ENCODE measurements around the gene ALKAL2. TPM values are rescaled to one million over a fixed set of nuclear protein-coding genes. Genes with fewer than 3 reads are reported as not detected.

ALKAL2 gene
- total and polyA plus RNA-seq, 10 of the 15 experiments (the other 5 are each of a cell fraction or from before 2014, with no cell fraction given): 0.11 to 0.29 (median 0.11) TPM; not detected in 7

- DNase-seq (ENCODE audit: low read depth, low spot score) (no peak), ATAC-seq (no peak), FAIRE-seq (no peak)
- H3K79me2 ChIP-seq (ENCODE audit: control insufficient read depth, insufficient read depth, low read length): peaks cover 39% of the 10 kb centered on the region
- ChIA-PET RAD21 (ENCODE audit: unreplicated experiment) (interaction anchor here (1.2 kb wide), 1 partner anchor 11 kb away, joined by 3 read pairs; no protein-coding TSS in a partner anchor), SMC1A (ENCODE audit: uncharacterized antibody, unreplicated experiment) (interaction anchor here (0.6 to 1.7 kb wide), 4 partner anchors 12 to 96 kb away, joined by 3 to 5 read pairs (median 4); no protein-coding TSS in a partner anchor), CTCF (interaction anchor here (1.1 to 3.6 kb wide), 4 partner anchors 8 to 34 kb away, joined by 3 to 33 read pairs (median 4); no protein-coding TSS in a partner anchor), POLR2A (no interaction called here)
- H2AFZ ChIP-seq (ENCODE audit: control insufficient read depth, low read depth, low read length): no peak overlapping the region
- H3K9me3 ChIP-seq (replicated peaks; ENCODE audit: control insufficient read depth, insufficient read depth, low read length): no peaks in the 10 kb centered on the region
- H3K27me3 ChIP-seq (replicated peaks in 1 of 2; ENCODE audit: control insufficient read depth in 2 of 2, insufficient read depth in 2 of 2, low read length in 1 of 2): no peaks in the 10 kb centered on the region
- H3K4me3 ChIP-seq: no peak overlapping the region
- no peak overlapping the region for H3K4me2 ChIP-seq (ENCODE audit: control insufficient read depth, insufficient read depth)
- in situ Hi-C loops (cut with MboI): no loop called here
- peaks cover 18 to 27% of the 10 kb centered on the region in 2 experiments for H3K36me3 ChIP-seq (ENCODE audit: control insufficient read depth in 2 of 2, insufficient read depth in 2 of 2, low read length in 1 of 2)
- BruUV-seq (replicated peaks): no TSS peak
- H4K20me1 ChIP-seq (ENCODE audit: control insufficient read depth, insufficient read depth): peaks cover 4% of the 10 kb centered on the region; the same call in 1 of the 2 replicates
- no peak overlapping the region for H3K9ac ChIP-seq (ENCODE audit: control insufficient read depth, insufficient read depth, low read length)
- H3K27ac ChIP-seq (ENCODE audit: control insufficient read depth, insufficient read depth): no peak overlapping the region
- TF ChIP-seq SRF (IDR thresholded peaks at IDR 0.05; ENCODE audit: low read depth in 2 of 2, low read length in 2 of 2): no peak
- H3K4me1 ChIP-seq (ENCODE audit: control insufficient read depth, insufficient read depth, low read length): peaks cover 12% of the 10 kb centered on the region
- 77% methylated on average over 6 of the region's 6 CpGs for WGBS (ENCODE audit: insufficient coverage, insufficient replicate concordance, low lambda C conversion rate, missing lambda C conversion rate)
- intact Hi-C loops (cut with micrococcal nuclease; ENCODE audit: unreplicated experiment): no loop called here
Measured at GRCh38 chr2:273333-273732, 14.6 kb downstream of the ALKAL2 start.

- 99% methylated on average over 12 of the region's 12 CpGs for WGBS (ENCODE audit: insufficient coverage, insufficient replicate concordance, low lambda C conversion rate, missing lambda C conversion rate)
- H3K79me2 ChIP-seq (ENCODE audit: control insufficient read depth, insufficient read depth, low read length): peaks cover 53% of the 10 kb centered on the region
- FAIRE-seq (no peak), DNase-seq (ENCODE audit: low read depth, low spot score) (no peak), ATAC-seq (no peak)
- H4K20me1 ChIP-seq (ENCODE audit: control insufficient read depth, insufficient read depth): peaks cover 4% of the 10 kb centered on the region; the same call in 1 of the 2 replicates
- ChIA-PET POLR2A (interaction anchor here (1.0 kb wide), 1 partner anchor 78 kb away, joined by 3 read pairs; no protein-coding TSS in a partner anchor), SMC1A (ENCODE audit: uncharacterized antibody, unreplicated experiment) (interaction anchor here (1.1 to 1.3 kb wide), 2 partner anchors 14 to 15 kb away, joined by 3 to 4 read pairs; no protein-coding TSS in a partner anchor), RAD21 (ENCODE audit: unreplicated experiment) (no interaction called here), CTCF (interaction anchor here (1.5 kb wide), 1 partner anchor 25 kb away, joined by 8 read pairs; no protein-coding TSS in a partner anchor)
- no peaks in the 10 kb centered on the region for H3K27me3 ChIP-seq (replicated peaks in 1 of 2; ENCODE audit: control insufficient read depth in 2 of 2, insufficient read depth in 2 of 2, low read length in 1 of 2)
- in situ Hi-C loops (cut with MboI): no loop called here
- no peak overlapping the region for H3K9ac ChIP-seq (ENCODE audit: control insufficient read depth, insufficient read depth, low read length)
- no peak overlapping the region for H3K27ac ChIP-seq (ENCODE audit: control insufficient read depth, insufficient read depth)
- H3K4me1 ChIP-seq (ENCODE audit: control insufficient read depth, insufficient read depth, low read length): peaks cover 12% of the 10 kb centered on the region
- H3K4me3 ChIP-seq: no peak overlapping the region
- no peak for TF ChIP-seq ZNF24 (IDR thresholded peaks at IDR 0.05)
- no peak for TF ChIP-seq SIX5 (IDR thresholded peaks at IDR 0.05; ENCODE audit: low read depth, low read length, severe bottlenecking)
- no peak for TF ChIP-seq SUZ12 (IDR thresholded peaks at IDR 0.05; ENCODE audit: unreplicated experiment)
- no peak for TF ChIP-seq NBN (IDR thresholded peaks at IDR 0.05)
- TF ChIP-seq, protein P1, sequence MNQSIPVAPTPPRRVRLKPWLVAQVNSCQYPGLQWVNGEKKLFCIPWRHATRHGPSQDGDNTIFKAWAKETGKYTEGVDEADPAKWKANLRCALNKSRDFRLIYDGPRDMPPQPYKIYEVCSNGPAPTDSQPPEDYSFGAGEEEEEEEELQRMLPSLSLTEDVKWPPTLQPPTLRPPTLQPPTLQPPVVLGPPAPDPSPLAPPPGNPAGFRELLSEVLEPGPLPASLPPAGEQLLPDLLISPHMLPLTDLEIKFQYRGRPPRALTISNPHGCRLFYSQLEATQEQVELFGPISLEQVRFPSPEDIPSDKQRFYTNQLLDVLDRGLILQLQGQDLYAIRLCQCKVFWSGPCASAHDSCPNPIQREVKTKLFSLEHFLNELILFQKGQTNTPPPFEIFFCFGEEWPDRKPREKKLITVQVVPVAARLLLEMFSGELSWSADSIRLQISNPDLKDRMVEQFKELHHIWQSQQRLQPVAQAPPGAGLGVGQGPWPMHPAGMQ (IDR thresholded peaks at IDR 0.05; ENCODE audit: borderline replicate concordance): no peak
- no peak for TF ChIP-seq MEF2B (IDR thresholded peaks at IDR 0.05; ENCODE audit: partially characterized antibody, poor library complexity, severe bottlenecking)
- TF ChIP-seq USF1 (IDR thresholded peaks at IDR 0.05; ENCODE audit: borderline replicate concordance, extremely low read length, insufficient read depth, low read depth, low read length): no peak
- H2AFZ ChIP-seq (ENCODE audit: control insufficient read depth, low read depth, low read length): no peak overlapping the region
- BruUV-seq (replicated peaks): no TSS peak
- H3K4me2 ChIP-seq (ENCODE audit: control insufficient read depth, insufficient read depth): no peak overlapping the region
- intact Hi-C loops (cut with micrococcal nuclease; ENCODE audit: unreplicated experiment): no loop called here
- no peaks in the 10 kb centered on the region for H3K9me3 ChIP-seq (replicated peaks; ENCODE audit: control insufficient read depth, insufficient read depth, low read length)
- peaks cover 9 to 17% of the 10 kb centered on the region in 2 experiments for H3K36me3 ChIP-seq (ENCODE audit: control insufficient read depth in 2 of 2, insufficient read depth in 2 of 2, low read length in 1 of 2)
Measured at GRCh38 chr2:271917-272316, 16.0 kb downstream of the ALKAL2 start.

Measured in GM12878 (cell line).